Measurements from ENCODE around the gene ORM2. TPM values are rescaled to one million over a fixed set of nuclear protein-coding genes. Genes with fewer than 3 reads are reported as not detected.

ORM2 gene
- total and polyA plus RNA-seq, 9 of the 15 experiments (the other 6 are each of a cell fraction or from before 2014, with no cell fraction given): 0.98 TPM; not detected in 8

- CTCF ChIA-PET (ENCODE audit: low intra/inter-chr PET ratio): no interaction called here
- no peak overlapping the region for H3K27ac ChIP-seq (ENCODE audit: extremely low read depth, low read depth, low read length)
- H3K4me1 ChIP-seq (replicated peaks in 1 of 2; ENCODE audit: control insufficient read depth in 2 of 2, insufficient read depth in 2 of 2, low read length in 2 of 2): no peaks in the 10 kb centered on the region
- in situ Hi-C loops (cut with MboI): no loop called here
- H3K9me3 ChIP-seq (replicated peaks; ENCODE audit: control insufficient read depth, insufficient read depth, low read depth, low read length): no peaks in the 10 kb centered on the region
- H3K36me3 ChIP-seq (ENCODE audit: control insufficient read depth, insufficient read depth, low read length): no peaks in the 10 kb centered on the region
- peaks cover 24 to 53% of the 10 kb centered on the region in 2 experiments for H3K27me3 ChIP-seq (ENCODE audit: control insufficient read depth in 2 of 2, insufficient read depth in 2 of 2, low read length in 2 of 2)
- H3K4me3 ChIP-seq: no peak overlapping the region
- POLR2A ChIA-PET: interaction anchor here (0.6 kb wide), 1 partner anchor 725 kb away, joined by 4 read pairs; no protein-coding TSS in a partner anchor
- no peak for DNase-seq (ENCODE audit: extremely low read depth in 1 of 4, low spot score in 3 of 4)
- intact Hi-C loops (cut with micrococcal nuclease): no loop called here
- BruUV-seq (replicated peaks): no TSS peak
- no peak overlapping the region for H3K9ac ChIP-seq (ENCODE audit: insufficient read depth in 1 of 2, low read depth in 2 of 2, low read length in 2 of 2)
- H3K79me2 ChIP-seq (ENCODE audit: control insufficient read depth, insufficient read depth, low read length): no peaks in the 10 kb centered on the region
- WGBS (ENCODE audit: insufficient coverage, low coverage, missing lambda C conversion rate): 13% methylated on average over 28 of the region's 28 CpGs
- ATAC-seq: no peak
- H3K4me2 ChIP-seq (ENCODE audit: insufficient read depth, low read length): no peak overlapping the region
- no peaks in the 10 kb centered on the region for H4K20me1 ChIP-seq (replicated peaks; ENCODE audit: control insufficient read depth, insufficient read depth, low read length)
- TF ChIP-seq WHSC1 (IDR thresholded peaks at IDR 0.05; ENCODE audit: low read length) (no peak), MXI1 (IDR thresholded peaks at IDR 0.05; ENCODE audit: low read depth, low read length) (no peak)
- no peak for FAIRE-seq
- H2AFZ ChIP-seq (ENCODE audit: low read depth, low read length): no peak overlapping the region
- H3K9me1 ChIP-seq (ENCODE audit: control insufficient read depth, insufficient read depth, low read length): no peaks in the 10 kb centered on the region
These were observed 17.8 kb upstream of the ORM2 start for GRCh38 chr9:114311571-114312512.

- POLR2A ChIA-PET: interaction anchor here (0.6 kb wide), 1 partner anchor 724 kb away, joined by 4 read pairs; no protein-coding TSS in a partner anchor
- H3K4me1 ChIP-seq (replicated peaks in 1 of 2; ENCODE audit: control insufficient read depth in 2 of 2, insufficient read depth in 2 of 2, low read length in 2 of 2): no peaks in the 10 kb centered on the region; a peak in 1 of 5 replicates
- no peak for DNase-seq (ENCODE audit: extremely low read depth in 1 of 4, low spot score in 3 of 4)
- 5% methylated on average over 8 of the region's 8 CpGs for WGBS (ENCODE audit: insufficient coverage, low coverage, missing lambda C conversion rate)
- no peak for ATAC-seq
- no peaks in the 10 kb centered on the region for H3K9me1 ChIP-seq (ENCODE audit: control insufficient read depth, insufficient read depth, low read length)
- H3K4me2 ChIP-seq (ENCODE audit: insufficient read depth, low read length): no peak overlapping the region
- no peak overlapping the region for H3K9ac ChIP-seq (ENCODE audit: insufficient read depth in 1 of 2, low read depth in 2 of 2, low read length in 2 of 2)
- H3K79me2 ChIP-seq (ENCODE audit: control insufficient read depth, insufficient read depth, low read length): no peaks in the 10 kb centered on the region
- TF ChIP-seq THRB (CRISPR knock-in tag; conservative IDR thresholded peaks at IDR 0.05) (no peak), ZNF449 (CRISPR knock-in tag; IDR thresholded peaks at IDR 0.05) (no peak), ZNF592 (IDR thresholded peaks at IDR 0.05) (no peak), ELF2 (CRISPR knock-in tag; IDR thresholded peaks at IDR 0.05) (no peak)
- peaks cover 24 to 46% of the 10 kb centered on the region in 2 experiments for H3K27me3 ChIP-seq (ENCODE audit: control insufficient read depth in 2 of 2, insufficient read depth in 2 of 2, low read length in 2 of 2)
- FAIRE-seq: no peak
- H3K27ac ChIP-seq (ENCODE audit: extremely low read depth, low read depth, low read length): no peak overlapping the region
- in situ Hi-C loops (cut with MboI): no loop called here
- intact Hi-C loops (cut with micrococcal nuclease): no loop called here
- H2AFZ ChIP-seq (ENCODE audit: low read depth, low read length): no peak overlapping the region
- no peak overlapping the region for H3K4me3 ChIP-seq
- no peaks in the 10 kb centered on the region for H3K36me3 ChIP-seq (ENCODE audit: control insufficient read depth, insufficient read depth, low read length)
- CTCF ChIA-PET (ENCODE audit: low intra/inter-chr PET ratio): no interaction called here
- no peaks in the 10 kb centered on the region for H4K20me1 ChIP-seq (replicated peaks; ENCODE audit: control insufficient read depth, insufficient read depth, low read length)
- BruUV-seq (replicated peaks): no TSS peak
- H3K9me3 ChIP-seq (replicated peaks; ENCODE audit: control insufficient read depth, insufficient read depth, low read depth, low read length): no peaks in the 10 kb centered on the region
These were observed 17.2 kb upstream of the ORM2 start for GRCh38 chr9:114312513-114312875.

All from K562 (cell line).